Stimulated activated CD4-positive, alpha-beta T cell treated with anti-CD3 and anti-CD28 coated beads, Interleukin-1b, Interleukin-23, amount 100 ng/mL, for 48 hours (primary cell): ENCODE results near the gene CALY.

Source experiments
- DNase-seq: peaks from one replicate; pipeline ENCODE4 v3.0.0-alpha.2; 2020

Gene CALY

DNA sequence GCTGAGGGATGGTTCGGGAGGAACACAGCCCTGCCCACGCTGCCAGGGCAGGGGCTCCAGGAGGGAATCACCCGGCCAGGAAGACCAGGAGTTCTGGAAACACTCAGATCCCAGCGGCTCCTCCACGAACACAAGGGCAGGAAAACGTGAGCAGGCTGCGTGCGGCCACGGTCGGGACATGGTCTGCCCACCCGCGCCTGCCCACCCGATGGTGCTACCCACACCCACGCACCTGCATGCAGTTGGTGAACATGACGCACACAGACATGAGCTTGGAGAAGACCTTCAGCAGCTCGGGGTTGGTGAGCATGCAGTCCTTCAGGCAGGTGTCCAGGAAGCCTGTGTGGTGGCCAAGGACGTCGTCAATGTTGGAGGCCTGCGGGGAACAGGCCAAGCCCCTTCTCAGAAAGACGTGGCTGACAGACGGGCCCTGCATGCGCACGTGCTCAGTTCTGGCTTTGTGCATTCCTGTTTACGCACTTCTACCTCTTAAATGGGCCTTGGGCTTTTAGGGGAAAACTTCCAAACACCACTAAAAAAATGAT lies 53.8 kb downstream of the CALY start:
- DNase-seq, result no peak

- no peak for DNase-seq
Measured at GRCh38 chr10:133281628-133282372, 54.9 kb downstream of the CALY start.

- DNase-seq, result no peak
Measured at GRCh38 chr10:133281084-133281483, 55.6 kb downstream of the CALY start.

DNA sequence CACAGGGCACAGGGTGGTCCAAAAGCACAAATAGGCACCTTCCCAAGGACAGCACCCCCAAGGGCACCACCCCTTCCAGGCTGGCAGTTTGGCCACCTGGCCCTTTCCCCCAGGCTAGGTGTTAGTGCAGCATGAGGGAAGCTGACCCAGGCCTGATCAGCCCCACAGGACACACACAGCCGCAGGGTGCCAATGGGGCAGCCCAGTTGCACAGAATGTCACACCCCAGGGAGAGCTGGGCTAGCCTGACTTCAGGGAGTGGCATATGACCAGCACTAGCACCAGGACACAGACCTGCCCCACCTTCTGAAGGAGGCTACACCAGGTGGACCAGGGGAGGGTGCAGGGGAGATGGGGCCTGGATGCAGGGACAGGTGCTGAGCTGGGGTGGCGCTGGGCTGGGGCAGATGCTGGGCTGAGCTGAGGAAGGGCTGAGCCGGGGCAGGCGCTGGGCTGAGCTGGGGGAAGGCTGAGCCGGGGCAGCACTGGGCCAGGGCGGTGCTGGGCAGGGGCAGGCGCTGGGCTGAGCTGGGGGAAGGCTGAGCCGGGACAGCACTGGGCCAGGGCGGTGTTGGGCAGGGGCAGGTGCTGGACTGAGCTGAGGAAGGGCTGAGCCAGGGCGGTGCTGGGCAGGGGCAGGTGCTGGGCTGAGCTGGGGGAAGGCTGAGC lies 56.2 kb downstream of the CALY start:
- no peak for DNase-seq

DNA sequence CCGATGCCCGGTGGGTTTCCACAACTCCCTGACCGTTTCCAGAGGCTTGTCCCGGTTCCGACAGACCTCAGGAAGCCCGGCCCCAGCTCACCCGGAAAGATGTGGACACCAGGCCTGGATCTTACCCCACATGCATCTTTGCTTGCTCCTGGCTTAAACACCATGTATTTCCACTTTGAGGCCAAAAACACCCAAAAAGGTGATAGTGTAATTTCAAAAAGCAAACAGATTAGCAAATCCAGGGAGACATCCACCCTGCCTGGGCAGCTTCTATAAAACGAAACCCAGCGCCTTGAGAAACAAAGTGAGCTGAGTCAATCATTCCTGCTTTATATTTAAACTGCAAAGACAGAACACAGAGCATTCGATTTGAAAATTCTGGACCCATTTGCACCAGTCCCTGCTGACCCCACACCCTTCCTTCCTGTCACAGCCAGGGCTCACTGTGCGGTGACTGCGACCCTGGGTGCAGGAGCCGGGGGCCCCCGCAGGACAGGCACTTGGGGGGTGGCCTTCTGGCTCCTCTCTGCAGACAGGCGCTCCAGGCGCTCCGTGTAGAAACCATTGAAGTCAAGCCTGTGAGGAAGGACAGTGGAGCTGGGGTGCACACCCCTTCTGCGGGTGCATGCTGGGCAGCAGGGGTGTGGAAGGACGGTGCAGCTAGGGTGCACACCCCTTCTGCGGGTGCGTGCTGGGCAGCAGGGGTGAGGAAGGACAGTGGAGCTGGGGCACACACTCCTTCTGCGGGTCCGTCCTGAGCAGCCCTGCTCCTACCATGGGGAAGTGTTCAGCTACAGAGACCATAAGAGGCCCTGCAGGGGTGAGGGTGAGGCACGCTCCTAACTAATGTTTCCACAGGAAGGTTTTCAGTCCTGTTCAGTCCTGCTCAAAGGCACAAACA lies 57.1 kb downstream of the CALY start:
- no peak for DNase-seq

DNA sequence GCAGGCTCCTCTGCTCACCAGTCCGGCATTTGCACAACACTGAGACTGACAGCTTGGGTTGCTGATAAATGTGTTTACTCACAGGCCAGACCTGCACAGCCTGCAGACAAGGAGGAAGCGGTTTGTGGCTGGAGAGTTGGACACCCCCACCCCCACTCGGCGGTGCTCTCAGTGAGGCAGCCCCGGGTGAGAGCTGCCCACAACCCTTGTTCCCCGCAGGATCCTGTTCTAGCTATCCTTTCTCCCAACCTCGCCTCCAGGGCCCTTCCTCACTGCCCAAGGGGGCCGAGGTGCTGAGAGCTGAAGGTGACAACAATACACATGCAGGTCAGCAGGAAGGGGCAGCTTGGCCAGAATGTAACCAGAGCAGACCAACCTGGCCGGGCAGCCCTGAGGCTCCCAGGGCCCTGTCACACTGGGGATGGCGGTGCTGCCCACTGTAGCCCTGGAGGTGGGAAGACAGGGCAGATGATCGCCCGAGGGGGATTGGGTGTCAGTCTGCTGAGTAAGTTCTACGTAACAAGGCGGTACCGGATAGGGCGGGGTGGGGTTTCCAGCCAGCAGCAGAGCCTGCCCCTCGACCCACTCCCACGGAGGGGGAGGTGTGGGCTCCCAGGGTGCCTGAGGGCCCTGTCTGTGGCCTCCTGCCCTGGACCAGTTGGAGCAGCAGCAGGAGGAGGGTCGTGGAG lies 58.0 kb downstream of the CALY start:
- DNase-seq, result no peak

- no peak for DNase-seq
Measured at GRCh38 chr10:133277993-133278576, 58.6 kb downstream of the CALY start.

DNA sequence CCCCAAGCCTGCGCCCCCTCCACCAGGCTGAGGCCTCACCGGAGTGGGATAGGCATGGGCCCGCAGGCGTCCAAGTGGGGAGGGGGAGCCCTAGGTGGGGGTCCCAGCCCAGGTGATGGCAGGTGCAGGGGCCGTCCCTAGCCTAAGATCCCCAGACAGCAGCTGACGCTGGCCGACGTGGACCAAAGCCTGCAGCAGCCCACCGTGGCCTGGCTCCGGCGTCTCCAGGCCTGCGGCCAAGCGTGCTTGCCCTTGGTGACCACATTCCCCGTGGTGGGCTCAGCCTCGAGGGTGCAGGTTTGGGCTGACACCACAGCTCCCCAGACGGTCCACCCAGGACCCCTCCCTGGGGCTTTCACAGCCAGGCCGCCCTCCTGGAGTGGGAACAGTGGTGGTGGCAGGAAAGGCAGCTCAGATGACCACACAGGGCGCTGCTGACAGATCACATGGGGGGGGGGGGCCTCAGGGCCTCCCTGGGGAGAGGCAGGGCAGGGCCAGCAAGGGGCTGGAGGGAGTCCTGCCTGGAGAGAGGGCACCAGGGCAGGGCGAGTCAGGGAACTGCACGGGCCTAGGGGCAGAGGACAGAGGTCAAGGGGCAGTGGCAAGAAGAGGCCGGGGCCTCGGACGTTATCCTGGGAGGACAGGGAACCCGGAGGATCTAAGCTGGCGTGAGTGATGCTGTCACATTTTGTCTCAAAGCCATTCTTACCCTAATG lies 59.3 kb downstream of the CALY start:
- DNase-seq, result no peak

GRCh38 chr10:133276435-133277201 lies 60.1 kb downstream of the CALY start, which contains the start of gene ADAM8:
ADAM8 (minus strand) TSS chr10:133276868; CDS start chr10:133276817, 51 bp downstream.
- DNase-seq, result peak; percentile 72

- no peak for DNase-seq
Measured at GRCh38 chr10:133276100-133276434, 60.6 kb downstream of the CALY start.

GRCh38 chr10:133275684-133276092 lies 61.0 kb downstream of the CALY start:
- DNase-seq, result peak; percentile 59

DNA sequence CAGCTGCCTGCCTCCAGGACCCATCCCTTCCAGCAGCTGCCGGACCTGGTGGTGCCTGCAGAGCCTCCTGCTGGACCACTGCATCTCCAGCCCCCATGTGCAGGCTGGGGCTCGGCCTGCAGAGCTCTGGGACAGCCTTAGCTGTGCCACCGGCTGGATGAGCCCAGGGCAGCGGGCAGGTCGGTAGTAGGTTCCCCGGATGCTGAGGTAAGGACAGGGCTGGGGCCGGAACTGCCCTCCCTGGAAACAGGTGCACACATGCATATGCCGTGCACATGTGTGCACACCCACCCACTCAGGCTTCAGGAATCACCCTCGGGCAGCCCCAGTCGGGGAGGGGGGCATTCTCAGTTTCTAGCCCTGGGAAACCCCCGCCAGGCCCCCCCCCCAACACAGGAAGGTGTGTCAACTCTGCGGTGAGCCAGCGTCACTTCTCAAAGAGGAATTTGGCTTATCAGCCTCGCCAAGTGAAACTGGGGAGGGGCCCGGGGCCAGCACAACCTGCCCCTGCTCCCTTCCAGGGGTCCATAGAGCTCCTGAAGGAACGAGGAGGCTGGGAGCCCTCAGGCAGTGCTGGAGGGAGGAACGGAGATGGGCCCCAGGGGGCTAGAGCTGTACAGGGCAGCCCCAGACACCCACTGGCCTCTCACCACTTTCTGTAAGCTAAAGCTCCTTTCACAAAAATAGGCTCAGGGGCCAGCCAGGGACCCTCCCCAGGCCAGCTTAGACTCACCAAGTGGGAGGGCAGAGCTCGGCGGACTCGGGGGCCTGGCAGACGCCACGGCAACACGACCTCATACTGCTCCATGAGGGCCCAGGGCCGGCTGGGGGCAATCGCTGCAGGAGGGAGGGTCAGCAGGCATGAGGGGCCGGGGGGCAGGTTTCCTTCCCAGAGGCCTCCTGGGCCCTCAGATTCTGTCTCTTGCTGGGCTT lies 61.7 kb downstream of the CALY start:
- DNase-seq, result peak; percentile 86
